Activated B cell treated with CpG ODN at 0.5 μM for 24 hours (primary cell): ENCODE measurements around the gene ZNF275. TPM values are rescaled to one million over a fixed set of nuclear protein-coding genes. Genes with fewer than 3 reads are reported as not detected.

Source experiments
- ATAC-seq: fragments of 200-7000 bp; cut with Tn5 transposase; one replicate; pipeline ENCODE4 v1.10.0; 2021; ENCODE audit warnings: low read depth, mild to moderate bottlenecking, moderate library complexity
- CTCF ChIA-PET: fragments of 350-600 bp; sonication (Branson Sonifier 250); formaldehyde crosslinking; loops from one replicate; lab custom pipeline; 2021; ENCODE audit warnings: antibody characterized with exemption; lab: Charles Lee
- POLR2A ChIA-PET: fragments of 350-600 bp; sonication (Branson Sonifier 250); formaldehyde crosslinking; loops from one replicate; lab custom pipeline; 2021; ENCODE audit warnings: antibody characterized with exemption; lab: Charles Lee
- DNase-seq: peaks from one replicate; pipeline ENCODE4 v3.0.0; 2022
- H3K27ac Mint-ChIP-seq: one replicate; pipeline ENCODE4 v1.8.0; 2020; ENCODE audit warnings: mixed read lengths
- H3K27me3 Mint-ChIP-seq: one replicate; pipeline ENCODE4 v1.8.0; 2021; ENCODE audit warnings: mixed read lengths
- H3K36me3 Mint-ChIP-seq: one replicate; pipeline ENCODE4 v1.8.0; 2021; ENCODE audit warnings: low read depth, mixed read lengths
- H3K4me1 Mint-ChIP-seq: one replicate; pipeline ENCODE4 v1.8.0; 2021; ENCODE audit warnings: mixed read lengths
- H3K4me3 Mint-ChIP-seq: one replicate; pipeline ENCODE4 v1.8.0; 2020; ENCODE audit warnings: mild to moderate bottlenecking, mixed read lengths
- H3K9me3 Mint-ChIP-seq: one replicate; pipeline ENCODE4 v1.8.0; 2020; ENCODE audit warnings: mixed read lengths
- CTCF ChIP-seq: fragments of 200-600 bp; IDR thresholded peaks from one replicate; pipeline ENCODE4 v1.8.0; 2022; ENCODE audit warnings: antibody characterized with exemption, mild to moderate bottlenecking
- intact Hi-C: fragments of 100-400 bp; cut with micrococcal nuclease; formaldehyde crosslinking; loops from one replicate; pipeline ENCODE4 v1.15.1; 2024
- total RNA-seq: library from RNA; stranded (reverse); gene quantifications from 2 replicates; pipeline ENCODE4 v1.2.3, GENCODE V29; 2022

ZNF275 gene
- total RNA-seq, 1 donor from 2014 or later = 22.4 TPM

- intact Hi-C loops = no loop called here
- ATAC-seq (no peak), DNase-seq (no peak)
- ChIA-PET POLR2A (no interaction called here), CTCF (no interaction called here)
- Mint-ChIP-seq H3K4me1 (no peaks in the 10 kb centered on the region), H3K36me3 (no peaks in the 10 kb centered on the region), H3K27ac (no peak overlapping the region), H3K27me3 (peaks cover 12% of the 10 kb centered on the region), H3K4me3 (no peak overlapping the region), H3K9me3 (peaks cover 6% of the 10 kb centered on the region)
- no peak for TF ChIP-seq CTCF
Measured at GRCh38 chrX:153320555-153321184, 13.3 kb upstream of the ZNF275 start.

- POLR2A ChIA-PET = no interaction called here
- Mint-ChIP-seq H3K27ac (no peak within 1 kb of the TSS), H3K4me3 (no peak within 1 kb of the TSS), H3K36me3 (no peaks in the 10 kb centered on the region), H3K4me1 (no peaks in the 10 kb centered on the region), H3K9me3 (peaks cover 7% of the 10 kb centered on the region), H3K27me3 (peaks cover 12% of the 10 kb centered on the region)
- ATAC-seq = no peak
- intact Hi-C loops = no loop called here
- no peak for DNase-seq
- no peak for TF ChIP-seq CTCF
- CTCF ChIA-PET = no interaction called here
Measured at GRCh38 chrX:153321381-153322124, 12.4 kb upstream of the ZNF275 start, which contains the start of gene PNMA6F. Gene PNMA6F (minus strand): TSS chrX:153321767. CDS start chrX:153320674, 1,093 bp downstream.

GRCh38 chrX:153327561-153327960 is 6.4 kb upstream of the ZNF275 start:
- H3K27ac Mint-ChIP-seq = no peak overlapping the region
- no peak overlapping the region for H3K4me3 Mint-ChIP-seq
- peaks cover 12% of the 10 kb centered on the region for H3K9me3 Mint-ChIP-seq
- intact Hi-C loops = no loop called here
- POLR2A ChIA-PET = no interaction called here
- DNase-seq (no peak), ATAC-seq (no peak)
- H3K27me3 Mint-ChIP-seq = peaks cover 7% of the 10 kb centered on the region
- no peak for TF ChIP-seq CTCF
- H3K4me1 Mint-ChIP-seq = peaks cover 4% of the 10 kb centered on the region
- H3K36me3 Mint-ChIP-seq = no peaks in the 10 kb centered on the region
- CTCF ChIA-PET = no interaction called here

GRCh38 chrX:153333266-153333665 is 687 bp upstream of the ZNF275 start:
- POLR2A ChIA-PET = no interaction called here
- Mint-ChIP-seq H3K9me3 (peaks cover 5% of the 10 kb centered on the region), H3K4me3 (peak overlapping the region; percentile 82), H3K4me1 (peaks cover 40% of the 10 kb centered on the region), H3K27me3 (no peaks in the 10 kb centered on the region), H3K27ac (no peak overlapping the region), H3K36me3 (peaks cover 11% of the 10 kb centered on the region)
- no peak for DNase-seq
- TF ChIP-seq CTCF = no peak
- CTCF ChIA-PET = no interaction called here
- ATAC-seq = no peak
- intact Hi-C loops = loop anchor here (5.0 kb wide), 1 partner anchor 391 kb away; no protein-coding TSS in a partner anchor

- ChIA-PET CTCF (no interaction called here), POLR2A (interaction anchor here (0.6 to 1.0 kb wide), 3 partner anchors 75 to 393 kb away, joined by 3 read pairs; no protein-coding TSS in a partner anchor)
- TF ChIP-seq CTCF = no peak
- Mint-ChIP-seq H3K4me3 (peak overlapping the region; percentile 85), H3K27ac (peak overlapping the region; percentile 18), H3K36me3 (peaks cover 20% of the 10 kb centered on the region), H3K27me3 (no peaks in the 10 kb centered on the region), H3K4me1 (peaks cover 46% of the 10 kb centered on the region), H3K9me3 (no peaks in the 10 kb centered on the region)
- no peak for DNase-seq
- intact Hi-C loops = loop anchor here (1.0 to 5.0 kb wide), 3 partner anchors 78 to 392 kb away; partner anchors contain the start of genes HAUS7 and ZFP92
- no peak for ATAC-seq
Measured at GRCh38 chrX:153334654-153335295, 822 bp downstream of the ZNF275 start.
